PFSK-1 (cell line): ENCODE data around the gene PPM1J.

Source experiments
- POLR2AphosphoS5 ChIP-seq: IDR thresholded peaks from 2 replicates; pipeline ENCODE4 v1.6.1; 2012; ENCODE audit warnings: low read depth, mild to moderate bottlenecking, control low read depth, low read length, moderate library complexity
- TF ChIP-seq, protein P1 (sequence below), 2 experiments: IDR thresholded peaks; 2 replicates each; pipeline versions ENCODE4 v1.6.1 to v1.8.0; 2011 to 2012; ENCODE audit warnings: low read depth in 2 of 2, low read length in 2 of 2, control low read depth in 1 of 2, inconsistent platforms in 1 of 2, mild to moderate bottlenecking in 1 of 2, moderate library complexity in 1 of 2; ENCODE audit not compliant: insufficient read depth in 1 of 2

DNA sequence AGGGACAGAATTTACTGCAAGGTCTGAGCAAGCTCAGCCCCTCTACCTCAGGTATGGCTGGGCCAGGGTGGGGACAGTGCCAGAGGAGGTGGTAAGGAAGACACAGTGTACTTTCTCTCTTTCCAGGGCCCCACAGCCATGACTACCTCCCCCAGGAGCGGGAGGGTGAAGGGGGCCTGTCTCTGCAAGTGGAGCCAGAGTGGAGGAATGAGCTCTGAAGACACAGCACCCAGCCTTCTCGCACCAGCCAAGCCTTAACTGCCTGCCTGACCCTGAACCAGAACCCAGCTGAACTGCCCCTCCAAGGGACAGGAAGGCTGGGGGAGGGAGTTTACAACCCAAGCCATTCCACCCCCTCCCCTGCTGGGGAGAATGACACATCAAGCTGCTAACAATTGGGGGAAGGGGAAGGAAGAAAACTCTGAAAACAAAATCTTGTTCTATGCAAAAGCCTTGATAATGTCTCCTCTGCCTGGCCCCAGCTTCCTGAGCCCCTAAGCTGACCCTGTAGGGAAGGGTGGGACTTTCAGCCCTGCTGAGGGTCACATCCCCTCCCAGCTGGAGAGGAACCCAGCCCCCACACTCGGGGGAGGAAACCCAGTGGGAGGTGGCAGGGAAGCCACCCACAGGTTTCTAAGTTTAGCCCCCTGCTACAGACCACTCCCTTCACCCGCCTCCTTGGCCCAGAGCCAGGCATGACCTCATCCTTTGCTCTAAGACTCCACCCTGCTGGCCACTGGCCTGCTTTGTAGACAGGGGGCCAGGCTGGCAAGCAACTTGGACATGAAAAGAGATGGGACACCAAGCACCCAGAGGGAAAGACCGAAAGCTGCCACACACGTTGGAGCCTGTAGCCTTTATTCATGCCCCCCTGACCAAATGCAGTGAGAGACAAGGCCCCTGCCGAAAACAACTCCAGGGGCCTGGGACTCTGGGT lies 14.6 kb downstream of the PPM1J start:
- TF ChIP-seq POLR2AphosphoS5, result peak; percentile 67
- TF ChIP-seq, protein P1, sequence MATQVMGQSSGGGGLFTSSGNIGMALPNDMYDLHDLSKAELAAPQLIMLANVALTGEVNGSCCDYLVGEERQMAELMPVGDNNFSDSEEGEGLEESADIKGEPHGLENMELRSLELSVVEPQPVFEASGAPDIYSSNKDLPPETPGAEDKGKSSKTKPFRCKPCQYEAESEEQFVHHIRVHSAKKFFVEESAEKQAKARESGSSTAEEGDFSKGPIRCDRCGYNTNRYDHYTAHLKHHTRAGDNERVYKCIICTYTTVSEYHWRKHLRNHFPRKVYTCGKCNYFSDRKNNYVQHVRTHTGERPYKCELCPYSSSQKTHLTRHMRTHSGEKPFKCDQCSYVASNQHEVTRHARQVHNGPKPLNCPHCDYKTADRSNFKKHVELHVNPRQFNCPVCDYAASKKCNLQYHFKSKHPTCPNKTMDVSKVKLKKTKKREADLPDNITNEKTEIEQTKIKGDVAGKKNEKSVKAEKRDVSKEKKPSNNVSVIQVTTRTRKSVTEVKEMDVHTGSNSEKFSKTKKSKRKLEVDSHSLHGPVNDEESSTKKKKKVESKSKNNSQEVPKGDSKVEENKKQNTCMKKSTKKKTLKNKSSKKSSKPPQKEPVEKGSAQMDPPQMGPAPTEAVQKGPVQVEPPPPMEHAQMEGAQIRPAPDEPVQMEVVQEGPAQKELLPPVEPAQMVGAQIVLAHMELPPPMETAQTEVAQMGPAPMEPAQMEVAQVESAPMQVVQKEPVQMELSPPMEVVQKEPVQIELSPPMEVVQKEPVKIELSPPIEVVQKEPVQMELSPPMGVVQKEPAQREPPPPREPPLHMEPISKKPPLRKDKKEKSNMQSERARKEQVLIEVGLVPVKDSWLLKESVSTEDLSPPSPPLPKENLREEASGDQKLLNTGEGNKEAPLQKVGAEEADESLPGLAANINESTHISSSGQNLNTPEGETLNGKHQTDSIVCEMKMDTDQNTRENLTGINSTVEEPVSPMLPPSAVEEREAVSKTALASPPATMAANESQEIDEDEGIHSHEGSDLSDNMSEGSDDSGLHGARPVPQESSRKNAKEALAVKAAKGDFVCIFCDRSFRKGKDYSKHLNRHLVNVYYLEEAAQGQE (IDR thresholded peaks at IDR 0.05; ENCODE audit: insufficient read depth in 1 of 2, low read depth in 2 of 2, low read length in 2 of 2), result 0 out of 4 replicates have a peak, but pooled peaks of 1 of the 2 experiments have one; percentile 29
